HepG2 (cell line): ENCODE results near the gene SEBOX. TPM values are rescaled to one million over a fixed set of nuclear protein-coding genes. Genes with fewer than 3 reads are reported as not detected.

Experiments
- CEBPG ChIP-seq: IDR thresholded peaks from 2 replicates; pipeline ENCODE4 v1.6.1; 2016
- DPF2 ChIP-seq: sonication (generic); formaldehyde crosslinking; IDR thresholded peaks from 2 replicates; pipeline ENCODE4 v1.4.0; 2020; ENCODE audit warnings: mild to moderate bottlenecking, low read depth, missing genetic modification reagents, borderline replicate concordance
- FOXC1 ChIP-seq: sonication (generic); formaldehyde crosslinking; IDR thresholded peaks from 2 replicates; pipeline ENCODE4 v1.8.0; 2022; ENCODE audit warnings: mild to moderate bottlenecking, missing genetic modification reagents, borderline replicate concordance
- HBP1 ChIP-seq: IDR thresholded peaks from 2 replicates; pipeline ENCODE4 v1.6.1; 2016; ENCODE audit warnings: low read depth, control low read depth
- HNF1A ChIP-seq, 2 experiments: sonication (generic) in 1 of 2; formaldehyde crosslinking in 1 of 2; IDR thresholded peaks; 2 replicates each; pipeline versions ENCODE4 v1.4.0 to v1.6.1; 2016 to 2020; ENCODE audit warnings: borderline replicate concordance in 1 of 2, low read depth in 1 of 2, mild to moderate bottlenecking in 1 of 2, missing genetic modification reagents in 1 of 2
- HNRNPLL ChIP-seq: fragments of 200-400 bp; formaldehyde crosslinking; IDR thresholded peaks from 2 replicates; pipeline ENCODE4 v1.6.1; 2017; ENCODE audit warnings: mild to moderate bottlenecking, low read depth, low read length; ENCODE audit not compliant: poor library complexity, severe bottlenecking
- JUN ChIP-seq: sonication (generic); formaldehyde crosslinking; IDR thresholded peaks from 2 replicates; pipeline ENCODE4 v1.4.0; 2020; ENCODE audit warnings: mild to moderate bottlenecking, missing genetic modification reagents
- MXD1 ChIP-seq: sonication (generic); formaldehyde crosslinking; IDR thresholded peaks from 2 replicates; pipeline ENCODE4 v1.4.0; 2020; ENCODE audit warnings: mild to moderate bottlenecking, missing genetic modification reagents
- NCOR1 ChIP-seq: fragments of 200-600 bp; sonication (generic); IDR thresholded peaks from 2 replicates; pipeline ENCODE4 v1.7.0; 2017; ENCODE audit warnings: antibody characterized with exemption, low read length, borderline replicate concordance
- TBP ChIP-seq: sonication (generic); formaldehyde crosslinking; IDR thresholded peaks from 2 replicates; pipeline ENCODE4 v1.5.0; 2020; ENCODE audit warnings: missing genetic modification reagents
- ZHX1 ChIP-seq: sonication (generic); formaldehyde crosslinking; IDR thresholded peaks from 2 replicates; pipeline ENCODE4 v1.8.1; 2022; ENCODE audit warnings: low read depth, mild to moderate bottlenecking, missing genetic modification reagents
- ZNF292 ChIP-seq: sonication (generic); formaldehyde crosslinking; IDR thresholded peaks from 2 replicates; pipeline ENCODE4 v1.8.1; 2022; ENCODE audit warnings: mild to moderate bottlenecking, low read depth, missing genetic modification reagents, borderline replicate concordance
- ZNF563 ChIP-seq: sonication (generic); formaldehyde crosslinking; IDR thresholded peaks from 2 replicates; pipeline ENCODE4 v1.8.0; 2022; ENCODE audit warnings: mild to moderate bottlenecking, moderate library complexity, missing genetic modification reagents
- ZNF589 ChIP-seq: sonication (generic); formaldehyde crosslinking; conservative IDR thresholded peaks from 2 replicates; pipeline ENCODE4 v1.8.0; 2022; ENCODE audit warnings: mild to moderate bottlenecking, moderate library complexity, missing genetic modification reagents
- ZNF724P ChIP-seq: sonication (generic); formaldehyde crosslinking; IDR thresholded peaks from 2 replicates; pipeline ENCODE4 v1.8.0; 2022; ENCODE audit warnings: missing genetic modification reagents, borderline replicate concordance
- ZSCAN21 ChIP-seq: sonication (generic); formaldehyde crosslinking; IDR thresholded peaks from 2 replicates; pipeline ENCODE4 v1.8.0; 2022; ENCODE audit warnings: mild to moderate bottlenecking, missing genetic modification reagents, moderate library complexity, borderline replicate concordance
- polyA plus RNA-seq, 8 experiments: library from polyadenylated mRNA; depleted of rRNA in 3 of 8; stranded (reverse) in 7 of 8; unstranded in 1 of 8; fragments of >200 nt; fragmentation: Illumina TruSeq in 4 of 8; extraction: Trizol in 4 of 8; gene quantifications; 2 replicates each; pipeline versions ENCODE4 v1.2.1 to v1.2.3, GENCODE V29; 2011 to 2016; ENCODE audit warnings: low read depth in 4 of 8, missing spikeins in 1 of 8, mixed read lengths in 1 of 8; ENCODE audit not compliant: insufficient read depth in 1 of 8
- total RNA-seq, 5 experiments: library from RNA; depleted of rRNA; stranded (reverse); fragments of >200 nt; fragmentation: Illumina TruSeq; extraction: Trizol; gene quantifications; 2 replicates each; pipeline ENCODE4 v1.2.3, GENCODE V29; 2016; ENCODE audit warnings: low read depth in 1 of 5

SEBOX gene
- total and polyA plus RNA-seq, 2 of the 13 experiments (the other 11 are each of a cell fraction or from before 2014, with no cell fraction given): not detected

- no peak for TF ChIP-seq ZHX1 (CRISPR knock-in tag)
- TF ChIP-seq NCOR1: no peak
- TF ChIP-seq CEBPG (CRISPR knock-in tag): no peak
- TF ChIP-seq HBP1: no peak
- TF ChIP-seq TBP (CRISPR knock-in tag): no peak
- TF ChIP-seq HNRNPLL: no peak
- no peak for TF ChIP-seq HNF1A (IDR thresholded peaks at IDR 0.05; ENCODE audit: low read depth)
- TF ChIP-seq HNF1A (CRISPR knock-in tag; IDR thresholded peaks at IDR 0.05; ENCODE audit: borderline replicate concordance): no peak
- no peak for TF ChIP-seq ZNF724P (CRISPR knock-in tag)
- TF ChIP-seq ZNF589: no peak
- no peak for TF ChIP-seq JUN (CRISPR knock-in tag)
- TF ChIP-seq ZSCAN21 (CRISPR knock-in tag): 0 out of 2 replicates have a peak, but pooled peaks have one; percentile 52
- no peak for TF ChIP-seq FOXC1 (CRISPR knock-in tag)
- TF ChIP-seq ZNF563 (CRISPR knock-in tag): 0 out of 2 replicates have a peak, but pooled peaks have one; percentile 11
- TF ChIP-seq ZNF292 (CRISPR knock-in tag): no peak
- TF ChIP-seq MXD1 (CRISPR knock-in tag): no peak
- no peak for TF ChIP-seq DPF2
These were observed 17.6 kb downstream of the SEBOX start (continued) for GRCh38 chr17:28347261-28347891.
